Urinary bladder (tissue), 4 donors: ENCODE results near the gene AUH. TPM values are rescaled to one million over a fixed set of nuclear protein-coding genes. Genes with fewer than 3 reads are reported as not detected.
A peak's percentile ranks its signal among the peaks of the same experiment; 100 is the strongest.

ENCODE experiments used
- DNase-seq: peaks from one replicate; pipeline ENCODE4 v3.0.0-alpha.2; 2015; ENCODE audit errors: extremely low spot score
- H3K27ac ChIP-seq: one replicate; pipeline ENCODE4 v1.5.1; 2013; ENCODE audit warnings: low read depth, mild to moderate bottlenecking, moderate library complexity
- H3K36me3 ChIP-seq: one replicate; pipeline ENCODE4 v1.6.1; 2013; ENCODE audit warnings: mild to moderate bottlenecking, moderate library complexity; ENCODE audit not compliant: insufficient read depth
- H3K4me1 ChIP-seq: one replicate; pipeline ENCODE4 v1.6.1; 2013; ENCODE audit warnings: mild to moderate bottlenecking, moderate library complexity; ENCODE audit not compliant: insufficient read depth
- H3K4me3 ChIP-seq: one replicate; pipeline ENCODE4 v1.5.1; 2013; ENCODE audit warnings: low read depth, low read length
- whole genome bisulfite sequencing: extraction: QIAGEN DNeasy Blood & Tissue Kit; methylation state at CpG from one replicate; pipeline ENCODE4 v1.1.7; 2013; 5-methylcytosine and 5-hydroxymethylcytosine counted together
- polyA plus RNA-seq: library from polyadenylated mRNA; stranded (reverse); fragments of 200-250 nt; gene quantifications from one replicate; pipeline ENCODE4 v1.2.3, GENCODE V29; 2013
- total RNA-seq: library from RNA; depleted of rRNA; stranded (reverse); fragments of >200 nt; gene quantifications from one replicate; pipeline ENCODE4 v1.2.3, GENCODE V29; 2014
- donor health status: healthy with polysubstance abuse.
- donor health status: healthy.

The AUH gene, protein sequence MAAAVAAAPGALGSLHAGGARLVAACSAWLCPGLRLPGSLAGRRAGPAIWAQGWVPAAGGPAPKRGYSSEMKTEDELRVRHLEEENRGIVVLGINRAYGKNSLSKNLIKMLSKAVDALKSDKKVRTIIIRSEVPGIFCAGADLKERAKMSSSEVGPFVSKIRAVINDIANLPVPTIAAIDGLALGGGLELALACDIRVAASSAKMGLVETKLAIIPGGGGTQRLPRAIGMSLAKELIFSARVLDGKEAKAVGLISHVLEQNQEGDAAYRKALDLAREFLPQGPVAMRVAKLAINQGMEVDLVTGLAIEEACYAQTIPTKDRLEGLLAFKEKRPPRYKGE
- total RNA-seq = 34.2 TPM
- polyA plus RNA-seq = 14.9 TPM

GRCh38 chr9:91361291-91362050 lies at the start of gene AUH:
AUH (minus strand) TSS chr9:91361918; CDS start chr9:91361889, 29 bp downstream.
- Histone ChIP-seq H3K4me1 (no peaks in the 10 kb centered on the region), H3K27ac (peak within 1 kb of the TSS; percentile 61), H3K36me3 (no peaks in the 10 kb centered on the region), H3K4me3 (peak within 1 kb of the TSS; percentile 99)
- WGBS = under 1% methylated on average over 82 of the region's 82 CpGs
- DNase-seq = peak; percentile 32

GRCh38 chr9:91411096-91411771 lies 49.5 kb upstream of the AUH start:
- H3K36me3 ChIP-seq = peaks cover 8% of the 10 kb centered on the region
- no peaks in the 10 kb centered on the region for H3K4me1 ChIP-seq
- no peak for DNase-seq
- H3K4me3 ChIP-seq = no peak overlapping the region
- H3K27ac ChIP-seq = no peak overlapping the region
- WGBS = 51% methylated on average over 5 of the region's 5 CpGs

DNA sequence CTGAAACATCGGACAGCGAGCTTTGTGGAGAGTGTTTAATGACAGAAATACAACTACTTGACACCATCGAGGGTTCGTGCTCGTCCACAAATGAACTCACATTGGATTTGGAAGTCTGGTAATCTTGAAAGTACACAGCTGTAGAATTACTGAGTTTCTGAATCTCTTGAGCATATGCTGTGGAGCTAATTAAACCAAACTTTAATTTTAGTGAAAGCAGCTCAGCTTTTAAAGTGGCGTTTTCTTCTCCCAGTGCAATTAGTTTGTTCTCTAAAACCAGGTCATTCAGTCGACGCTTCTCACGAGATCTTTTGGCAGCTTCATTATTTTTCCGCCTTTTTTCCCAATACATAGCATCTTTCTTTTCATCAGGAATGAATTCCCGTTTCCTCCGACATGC lies 48.4 kb upstream of the AUH start:
- WGBS = 93% methylated on average over 12 of the region's 12 CpGs
- Histone ChIP-seq H3K36me3 (peaks cover 8% of the 10 kb centered on the region), H3K4me1 (no peaks in the 10 kb centered on the region), H3K27ac (no peak overlapping the region), H3K4me3 (no peak overlapping the region)
- no peak for DNase-seq

GRCh38 chr9:91408475-91408874 lies 46.8 kb upstream of the AUH start:
- DNase-seq = no peak
- 96% methylated on average over 1 of the region's 1 CpG for WGBS
- no peaks in the 10 kb centered on the region for H3K4me1 ChIP-seq
- no peak overlapping the region for H3K4me3 ChIP-seq
- no peak overlapping the region for H3K27ac ChIP-seq
- H3K36me3 ChIP-seq = peaks cover 8% of the 10 kb centered on the region

- peaks cover 8% of the 10 kb centered on the region for H3K36me3 ChIP-seq
- WGBS = 86% methylated on average over 12 of the region's 12 CpGs
- no peak overlapping the region for H3K4me3 ChIP-seq
- no peak overlapping the region for H3K27ac ChIP-seq
- no peaks in the 10 kb centered on the region for H3K4me1 ChIP-seq
- DNase-seq = no peak
These were observed 46.0 kb upstream of the AUH start for GRCh38 chr9:91407580-91408318.

DNA sequence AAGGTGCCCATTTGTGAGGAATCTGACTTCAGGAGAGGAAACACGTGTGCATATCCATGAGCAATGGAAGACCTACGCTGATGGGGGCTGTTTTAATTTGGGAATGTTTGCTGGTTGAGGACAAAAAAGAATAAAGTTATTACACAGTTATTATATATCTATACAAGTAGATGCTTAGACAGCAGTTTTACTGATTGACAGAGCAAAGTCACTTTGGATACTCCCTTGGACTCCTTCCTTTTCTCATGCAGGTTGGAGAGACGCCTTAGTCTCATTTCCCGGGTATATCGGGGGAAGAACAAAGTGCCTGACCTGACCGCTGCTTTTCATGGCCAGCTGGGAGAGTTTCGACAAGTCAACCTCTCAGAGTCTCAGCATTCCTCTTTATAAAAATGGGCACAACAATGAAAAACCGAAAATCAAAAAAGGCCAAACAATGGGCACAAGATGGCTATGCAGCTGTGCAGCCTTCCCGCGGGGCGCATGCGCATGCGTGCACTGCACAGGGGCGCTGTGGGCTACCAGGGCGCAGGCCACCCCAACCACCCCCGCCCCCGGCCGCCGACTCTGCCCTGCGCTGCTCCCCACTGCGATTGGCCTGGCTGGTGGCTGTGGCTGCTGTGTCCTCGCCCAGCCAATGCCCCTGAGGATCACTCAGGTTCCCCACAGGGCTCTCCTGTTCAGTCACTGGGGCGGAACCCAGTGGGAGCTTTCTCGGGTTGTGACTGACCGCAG lies 43.8 kb upstream of the AUH start:
- Histone ChIP-seq H3K4me3 (no peak overlapping the region), H3K36me3 (peaks cover 8% of the 10 kb centered on the region), H3K27ac (no peak overlapping the region), H3K4me1 (no peaks in the 10 kb centered on the region)
- WGBS = 95% methylated on average over 25 of the region's 25 CpGs
- no peak for DNase-seq

DNA sequence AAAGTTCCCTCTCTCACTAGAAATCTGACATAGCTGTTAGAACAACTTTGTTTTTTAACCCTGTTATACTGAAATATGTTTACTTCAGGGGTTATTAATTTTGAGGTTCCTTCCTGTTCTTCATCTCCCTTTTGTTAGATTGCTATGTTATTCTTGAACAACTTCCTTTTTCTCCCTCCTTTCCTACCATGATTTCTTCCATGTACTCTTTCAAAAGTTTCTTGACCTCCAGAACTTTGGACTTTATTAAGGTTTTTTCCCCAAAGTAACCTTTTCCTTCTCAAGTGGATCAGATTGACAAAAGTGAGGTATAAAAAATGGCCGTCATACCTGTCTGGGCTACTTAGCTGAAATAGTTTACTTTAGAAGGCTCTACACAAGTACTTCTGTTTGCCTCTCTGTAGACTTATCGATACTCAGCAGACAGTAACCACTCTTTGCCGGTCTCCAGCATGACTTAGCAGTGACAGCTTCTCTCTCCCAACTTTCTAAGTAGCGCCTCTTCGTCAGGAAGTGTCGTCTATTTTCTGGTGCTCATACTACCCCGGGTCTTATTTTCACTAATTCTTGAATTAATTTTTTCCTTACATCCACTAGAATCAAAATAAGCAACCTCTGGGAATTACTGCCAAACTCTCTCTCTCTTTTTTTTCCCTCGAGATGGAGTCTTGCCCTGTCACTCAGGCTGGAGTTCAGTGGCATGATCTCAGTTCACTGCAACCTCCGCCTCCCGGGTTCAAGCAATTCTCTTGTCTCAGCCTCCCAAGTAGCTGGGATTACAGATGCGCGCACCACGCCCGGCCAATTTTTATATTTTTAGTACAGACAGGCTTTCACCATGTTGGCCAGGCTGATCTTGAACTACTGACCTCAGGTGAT lies 42.2 kb upstream of the AUH start:
- no peak for DNase-seq
- H3K36me3 ChIP-seq = peaks cover 4% of the 10 kb centered on the region
- 89% methylated on average over 14 of the region's 14 CpGs for WGBS
- no peaks in the 10 kb centered on the region for H3K4me1 ChIP-seq
- H3K27ac ChIP-seq = no peak overlapping the region
- no peak overlapping the region for H3K4me3 ChIP-seq

DNA sequence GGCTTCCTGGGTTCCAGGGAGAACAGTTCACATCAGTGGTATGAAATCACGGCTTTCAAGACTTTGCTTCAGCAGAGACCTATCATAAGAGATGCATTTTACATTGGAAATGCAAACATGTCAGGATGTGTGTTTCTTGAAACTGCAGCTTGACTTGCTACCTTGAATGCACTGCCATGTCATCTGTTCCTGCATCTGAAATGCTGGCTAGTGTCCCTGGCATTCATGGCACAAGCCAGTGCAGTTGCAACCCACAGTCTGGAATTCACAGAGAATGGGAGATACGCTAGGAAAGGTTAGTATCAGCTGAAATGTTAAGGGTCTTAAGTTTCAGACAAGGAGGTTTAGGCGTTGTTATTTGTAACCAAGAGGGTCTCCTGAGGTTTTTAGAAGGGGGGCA lies 37.2 kb upstream of the AUH start:
- 84% methylated on average over 3 of the region's 3 CpGs for WGBS
- no peak for DNase-seq
- no peak overlapping the region for H3K27ac ChIP-seq
- no peaks in the 10 kb centered on the region for H3K4me1 ChIP-seq
- no peak overlapping the region for H3K4me3 ChIP-seq
- H3K36me3 ChIP-seq = no peaks in the 10 kb centered on the region

DNA sequence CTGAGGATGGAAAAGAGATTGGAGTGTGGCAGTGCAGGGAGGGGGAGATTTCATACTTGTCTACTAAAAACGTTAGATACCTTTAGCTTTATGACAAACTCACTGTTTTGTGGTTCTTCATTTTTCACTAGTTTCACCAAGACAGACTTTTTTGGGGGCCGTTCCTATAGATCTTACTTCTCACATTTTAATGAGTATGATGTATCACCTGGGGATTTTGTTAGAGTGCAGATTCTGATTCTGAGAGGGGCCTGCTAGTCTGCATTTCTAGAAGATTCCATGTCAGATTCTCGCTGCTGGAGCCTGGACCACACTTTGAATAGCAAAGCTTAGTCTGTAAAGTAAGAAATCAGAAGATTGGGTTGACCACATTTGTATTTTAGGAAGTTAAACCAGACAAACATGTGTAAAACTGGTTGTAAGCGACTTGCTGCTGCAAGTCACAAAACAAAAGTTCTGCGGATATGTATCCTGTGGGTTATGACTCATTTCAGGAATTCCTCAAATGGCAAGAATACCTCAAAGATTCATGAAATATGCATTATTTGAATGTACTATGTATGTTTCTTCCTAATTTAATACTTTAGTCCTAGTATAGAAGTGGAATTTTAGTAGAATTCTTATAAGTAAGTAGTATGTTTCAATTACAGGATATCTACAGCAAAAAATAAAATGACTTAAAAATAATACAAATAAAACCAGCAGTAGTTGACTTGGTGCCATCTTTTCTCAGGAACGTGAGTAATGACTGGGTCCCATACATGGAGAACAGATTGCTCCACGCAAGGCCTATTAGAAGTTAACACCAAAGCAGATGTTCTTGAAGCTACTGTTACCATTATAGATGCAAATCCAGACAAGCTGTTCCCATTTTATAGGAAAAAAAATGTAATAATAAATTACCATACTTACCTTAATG lies 34.1 kb upstream of the AUH start:
- Histone ChIP-seq H3K4me1 (no peaks in the 10 kb centered on the region), H3K36me3 (no peaks in the 10 kb centered on the region), H3K27ac (no peak overlapping the region), H3K4me3 (no peak overlapping the region)
- 72% methylated on average over 7 of the region's 7 CpGs for WGBS
- DNase-seq = no peak

GRCh38 chr9:91395106-91395552 lies 33.4 kb upstream of the AUH start:
- DNase-seq = no peak
- Histone ChIP-seq H3K4me3 (no peak overlapping the region), H3K4me1 (no peaks in the 10 kb centered on the region), H3K36me3 (no peaks in the 10 kb centered on the region), H3K27ac (no peak overlapping the region)
- WGBS = 84% methylated on average over 4 of the region's 4 CpGs

GRCh38 chr9:91393826-91394225 lies 32.1 kb upstream of the AUH start:
- no peak for DNase-seq
- WGBS = 96% methylated on average over 5 of the region's 5 CpGs

More at GRCh38 chr9:91393826-91394225, 32.1 kb upstream of the AUH start:
- Histone ChIP-seq H3K36me3 (no peaks in the 10 kb centered on the region), H3K4me1 (no peaks in the 10 kb centered on the region), H3K27ac (no peak overlapping the region), H3K4me3 (no peak overlapping the region)
